ENCODE data around the gene SHE.

DNA sequence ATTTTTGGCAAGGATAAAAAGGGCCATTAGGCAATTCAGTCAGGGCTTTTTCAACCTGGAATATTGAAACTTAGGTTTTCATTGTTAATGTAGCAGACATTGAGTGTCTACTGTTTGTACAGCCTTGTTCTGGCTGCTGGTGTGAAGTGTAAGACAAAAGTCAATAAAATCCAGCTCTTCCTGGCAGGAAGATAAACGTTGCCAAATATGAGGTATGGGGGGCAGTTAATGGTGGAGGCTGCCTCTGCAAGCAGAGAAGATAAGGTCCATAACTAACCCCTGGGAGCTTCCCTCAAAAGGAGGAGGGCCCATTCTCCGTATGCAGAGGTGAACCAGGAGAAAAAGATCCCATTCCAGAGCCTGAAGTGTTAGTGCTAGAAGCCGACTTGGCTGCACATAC lies 19.5 kb upstream of the SHE start:
- TF ChIP-seq, protein P1, sequence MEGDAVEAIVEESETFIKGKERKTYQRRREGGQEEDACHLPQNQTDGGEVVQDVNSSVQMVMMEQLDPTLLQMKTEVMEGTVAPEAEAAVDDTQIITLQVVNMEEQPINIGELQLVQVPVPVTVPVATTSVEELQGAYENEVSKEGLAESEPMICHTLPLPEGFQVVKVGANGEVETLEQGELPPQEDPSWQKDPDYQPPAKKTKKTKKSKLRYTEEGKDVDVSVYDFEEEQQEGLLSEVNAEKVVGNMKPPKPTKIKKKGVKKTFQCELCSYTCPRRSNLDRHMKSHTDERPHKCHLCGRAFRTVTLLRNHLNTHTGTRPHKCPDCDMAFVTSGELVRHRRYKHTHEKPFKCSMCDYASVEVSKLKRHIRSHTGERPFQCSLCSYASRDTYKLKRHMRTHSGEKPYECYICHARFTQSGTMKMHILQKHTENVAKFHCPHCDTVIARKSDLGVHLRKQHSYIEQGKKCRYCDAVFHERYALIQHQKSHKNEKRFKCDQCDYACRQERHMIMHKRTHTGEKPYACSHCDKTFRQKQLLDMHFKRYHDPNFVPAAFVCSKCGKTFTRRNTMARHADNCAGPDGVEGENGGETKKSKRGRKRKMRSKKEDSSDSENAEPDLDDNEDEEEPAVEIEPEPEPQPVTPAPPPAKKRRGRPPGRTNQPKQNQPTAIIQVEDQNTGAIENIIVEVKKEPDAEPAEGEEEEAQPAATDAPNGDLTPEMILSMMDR (IDR thresholded peaks at IDR 0.05): no peak
- no peak for TF ChIP-seq POLR2A (IDR thresholded peaks at IDR 0.05)
